ENCODE measurements around the gene CHCHD6. TPM values are rescaled to one million over a fixed set of nuclear protein-coding genes. Genes with fewer than 3 reads are reported as not detected.

The CHCHD6 gene
- total RNA-seq, 1 experiment from 2014 or later: 36.3 TPM

- TF ChIP-seq REST (IDR thresholded peaks at IDR 0.05; ENCODE audit: low read depth): no peak
- TF ChIP-seq EZH2 (IDR thresholded peaks at IDR 0.05): no peak
- no peak for TF ChIP-seq CEBPB (IDR thresholded peaks at IDR 0.05; ENCODE audit: low read depth)
- no peak for TF ChIP-seq EZH2phosphoT487 (IDR thresholded peaks at IDR 0.05; ENCODE audit: borderline replicate concordance)
These were observed 286.1 kb downstream of the CHCHD6 start (continued) for GRCh38 chr3:126990024-126990700.

GRCh38 chr3:126990890-126991289 is 286.9 kb downstream of the CHCHD6 start:
- ATAC-seq: no peak
- peaks cover 47% of the 10 kb centered on the region for H3K79me2 ChIP-seq (ENCODE audit: insufficient read depth, low read length)
- BruUV-seq (replicated peaks): no TSS peak

More at GRCh38 chr3:126990890-126991289, 286.9 kb downstream of the CHCHD6 start:
- ChIA-PET RAD21 (ENCODE audit: low non-redundant PET in 1 of 2, low total read pairs in 2 of 2, uncharacterized antibody in 2 of 2, unreplicated experiment in 2 of 2) (no interaction called here), POLR2A (no interaction called here), CTCF (no interaction called here)
- Histone ChIP-seq H3K9me2 (ENCODE audit: insufficient read depth) (no peaks in the 10 kb centered on the region), H2AFZ (ENCODE audit: low read depth, low read length, poor library complexity, severe bottlenecking) (no peak overlapping the region), H3K9ac (ENCODE audit: low read length) (no peak overlapping the region), H3K9me3 (ENCODE audit: control insufficient read depth in 1 of 2, insufficient read depth in 1 of 2, low read depth in 1 of 2, low read length in 2 of 2) (no peaks in the 10 kb centered on the region), H3K4me3 (replicated peaks in 1 of 2; ENCODE audit: low read depth in 1 of 2, low read length in 2 of 2) (no peak overlapping the region), H4K20me1 (ENCODE audit: insufficient read depth) (no peaks in the 10 kb centered on the region), H3K4me1 (ENCODE audit: control insufficient read depth in 1 of 2, insufficient read depth in 2 of 2, low read length in 2 of 2) (no peaks in the 10 kb centered on the region; a peak in 1 of 4 replicates), H3K4me2 (ENCODE audit: low read length) (no peak overlapping the region), H3K27me3 (ENCODE audit: insufficient read depth, low read length) (no peaks in the 10 kb centered on the region), H3K36me3 (ENCODE audit: control insufficient read depth in 1 of 2, insufficient read depth in 2 of 2, low read length in 2 of 2) (peaks cover 0 to 10% of the 10 kb centered on the region in 2 experiments; a peak in 2 of 4 replicates), H3K27ac (ENCODE audit: low read depth, low read length) (no peak overlapping the region)
- TF ChIP-seq EZH2phosphoT487 (IDR thresholded peaks at IDR 0.05; ENCODE audit: borderline replicate concordance) (no peak), TCF7L2 (IDR thresholded peaks at IDR 0.05; ENCODE audit: borderline replicate concordance, extremely low read depth, insufficient read depth, insufficient read length) (no peak)
- intact Hi-C loops (cut with micrococcal nuclease): no loop called here
- no peak for DNase-seq (ENCODE audit: low read depth, low spot score)

Data from HCT116 (cell line).